NCI-H2029 (cell line): ENCODE data around the gene TAPBPL.

ENCODE experiments used
- DNase-seq: peaks from one replicate; lab custom pipeline; 2025; lab: John Stamatoyannopoulos, UW

Gene TAPBPL

DNA sequence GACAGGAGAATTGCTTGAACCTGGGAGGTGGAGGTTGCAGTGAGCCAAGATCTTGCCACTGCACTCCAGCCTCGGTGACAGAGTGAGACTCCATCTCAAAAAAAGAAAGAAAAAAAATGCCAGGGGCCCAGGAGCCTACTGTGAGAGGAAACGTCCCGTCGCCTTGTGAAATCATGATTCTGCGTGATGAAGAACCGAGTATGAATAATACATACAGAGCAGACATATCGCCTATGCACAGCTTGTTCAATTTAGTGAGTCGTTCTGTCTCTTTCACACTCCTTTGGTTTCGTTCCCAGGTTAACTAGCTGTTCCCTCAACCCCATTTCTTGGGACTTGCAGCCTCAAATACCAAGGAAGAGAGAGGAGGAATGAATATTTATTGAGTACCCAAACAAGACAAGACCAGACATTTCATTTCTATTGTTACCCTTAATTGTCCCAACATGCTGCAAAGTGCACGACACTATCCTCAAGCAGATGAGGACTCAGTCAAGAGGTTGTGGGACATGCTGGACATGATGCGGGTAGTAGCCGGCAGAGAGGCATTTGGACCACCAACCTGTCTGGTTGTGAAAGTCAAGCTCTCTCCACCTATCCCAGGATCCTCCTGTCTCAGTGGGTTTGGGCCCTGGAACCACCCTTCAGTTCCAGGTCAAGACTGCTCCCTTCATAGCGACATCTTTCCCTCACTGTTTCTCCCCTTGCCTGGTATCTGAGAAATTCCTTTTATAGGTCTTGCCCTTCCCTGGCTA lies 15.7 kb upstream of the TAPBPL start:
- DNase-seq: no peak

DNA sequence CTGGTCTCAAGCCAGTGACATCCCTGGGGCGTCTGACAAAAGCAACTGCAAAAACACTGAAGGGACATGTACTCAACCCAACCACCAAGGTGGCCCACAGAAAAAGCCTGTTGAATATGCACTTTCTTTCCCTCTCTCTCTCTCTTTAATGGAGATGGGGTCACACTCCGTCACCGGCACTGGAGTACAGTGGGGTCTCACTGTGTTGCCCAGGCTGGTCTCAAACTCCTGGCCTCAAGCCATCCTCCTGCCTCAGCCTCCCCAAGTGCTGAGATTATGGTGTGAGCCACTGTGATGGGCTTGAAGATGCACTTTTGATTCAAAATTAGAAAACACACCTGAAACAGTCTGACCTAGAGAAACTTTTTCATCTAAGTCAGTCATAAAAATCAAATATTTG lies 14.3 kb upstream of the TAPBPL start:
- no peak for DNase-seq

DNA sequence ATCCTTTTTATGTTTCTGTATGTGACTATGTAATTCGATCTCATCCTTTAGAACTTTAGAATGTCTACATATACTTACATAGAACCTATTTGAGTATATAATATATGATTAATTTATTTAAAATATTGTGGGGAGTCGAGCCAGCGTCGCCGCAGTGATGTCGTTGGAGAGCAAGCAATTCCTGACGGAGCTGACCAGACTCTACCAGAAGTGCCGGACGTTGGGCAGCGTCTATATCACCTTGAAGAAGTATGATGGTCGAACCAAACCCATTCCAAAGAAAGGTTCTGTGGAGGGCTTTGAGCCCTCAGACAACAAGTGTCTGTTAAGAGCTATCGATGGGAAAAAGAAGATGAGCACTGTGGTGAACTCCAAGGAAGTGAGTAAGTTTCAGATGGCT lies 13.5 kb upstream of the TAPBPL start:
- DNase-seq: no peak

DNA sequence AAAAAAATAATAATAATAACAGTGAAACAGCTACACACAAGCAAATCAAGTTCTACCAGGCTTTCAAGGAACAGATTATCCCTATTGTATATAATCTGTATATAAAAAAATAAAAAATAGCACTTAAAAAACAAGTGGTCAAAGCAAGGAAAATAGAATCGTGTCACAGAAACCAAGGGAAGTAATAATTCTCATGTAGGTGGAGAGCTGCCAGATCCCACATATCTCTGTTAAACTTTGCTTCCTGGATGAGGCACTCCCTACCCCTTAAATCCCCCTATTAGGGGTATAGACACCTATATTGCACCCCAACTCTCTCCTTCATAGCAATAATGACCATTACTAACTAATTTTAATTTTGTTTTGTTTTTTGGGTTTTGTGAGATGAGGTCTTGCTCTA lies 11.5 kb upstream of the TAPBPL start:
- no peak for DNase-seq

DNA sequence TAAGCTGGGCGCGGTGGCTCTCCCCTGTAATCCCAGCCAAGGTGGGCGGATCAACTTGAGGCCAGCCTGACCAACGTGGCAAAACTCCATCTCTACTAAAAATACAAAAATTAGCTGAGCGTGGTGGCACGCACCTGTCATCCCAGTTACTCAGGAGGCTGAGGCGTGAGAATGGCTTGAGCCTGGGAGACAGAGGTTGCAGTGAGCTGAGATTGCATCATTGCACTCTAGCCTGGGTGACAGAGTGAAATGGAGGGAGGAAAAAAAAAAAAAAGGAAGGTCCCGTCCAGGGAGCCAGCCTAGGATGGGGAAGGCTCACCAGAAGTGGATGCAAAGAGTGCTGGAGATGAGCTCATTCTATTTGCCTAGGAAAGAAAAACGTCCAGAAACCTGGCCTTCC lies 9.0 kb upstream of the TAPBPL start:
- DNase-seq: no peak

DNA sequence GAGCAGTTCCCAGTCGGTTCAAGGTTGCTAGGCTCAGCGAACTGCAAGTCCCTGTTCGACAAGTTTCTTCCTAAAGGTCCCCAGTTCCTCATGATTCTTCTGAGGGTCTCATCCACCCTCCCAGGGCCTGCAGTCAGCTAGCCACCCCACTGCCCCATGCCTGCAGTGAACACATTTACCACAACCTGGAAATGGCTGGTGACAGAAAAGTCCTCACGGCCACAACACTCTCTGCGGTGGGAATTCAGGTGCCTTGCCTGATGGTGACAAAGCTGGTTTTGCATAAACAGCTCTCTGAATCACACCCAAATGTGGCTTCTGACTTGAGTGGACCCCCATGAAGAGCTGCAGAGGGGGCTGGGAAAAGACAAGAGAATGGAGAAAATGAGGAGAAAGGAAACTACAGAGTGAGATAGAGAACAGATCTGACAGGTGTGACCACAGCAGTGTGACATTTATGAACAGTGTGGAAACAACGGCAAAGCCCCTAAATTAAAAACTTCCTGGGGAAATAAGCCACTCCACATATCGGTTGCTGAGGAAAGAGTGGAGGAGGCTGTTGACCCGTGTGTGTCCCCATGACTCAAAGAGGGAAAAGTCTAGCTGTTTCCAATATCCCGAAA lies 8.4 kb upstream of the TAPBPL start:
- no peak for DNase-seq

DNA sequence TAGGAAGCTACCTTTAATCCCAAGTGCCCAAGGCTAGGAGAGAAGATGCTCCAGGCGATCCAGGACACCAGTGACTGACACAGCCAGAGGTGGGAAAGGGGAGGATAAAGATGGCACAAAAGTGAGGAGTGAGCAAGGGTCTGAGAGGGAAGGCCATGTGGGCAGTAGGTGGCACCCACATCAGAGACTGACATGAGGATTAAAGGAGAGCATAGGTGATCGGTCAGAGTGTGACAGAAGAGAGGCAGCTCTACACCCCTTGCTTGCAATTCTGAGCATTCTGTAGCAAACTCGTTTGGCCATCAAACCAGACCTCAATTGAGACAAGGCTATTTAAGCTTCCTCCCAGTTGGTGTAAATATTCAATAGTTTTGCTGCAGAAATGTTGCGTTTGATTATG lies 7.8 kb upstream of the TAPBPL start:
- no peak for DNase-seq

DNA sequence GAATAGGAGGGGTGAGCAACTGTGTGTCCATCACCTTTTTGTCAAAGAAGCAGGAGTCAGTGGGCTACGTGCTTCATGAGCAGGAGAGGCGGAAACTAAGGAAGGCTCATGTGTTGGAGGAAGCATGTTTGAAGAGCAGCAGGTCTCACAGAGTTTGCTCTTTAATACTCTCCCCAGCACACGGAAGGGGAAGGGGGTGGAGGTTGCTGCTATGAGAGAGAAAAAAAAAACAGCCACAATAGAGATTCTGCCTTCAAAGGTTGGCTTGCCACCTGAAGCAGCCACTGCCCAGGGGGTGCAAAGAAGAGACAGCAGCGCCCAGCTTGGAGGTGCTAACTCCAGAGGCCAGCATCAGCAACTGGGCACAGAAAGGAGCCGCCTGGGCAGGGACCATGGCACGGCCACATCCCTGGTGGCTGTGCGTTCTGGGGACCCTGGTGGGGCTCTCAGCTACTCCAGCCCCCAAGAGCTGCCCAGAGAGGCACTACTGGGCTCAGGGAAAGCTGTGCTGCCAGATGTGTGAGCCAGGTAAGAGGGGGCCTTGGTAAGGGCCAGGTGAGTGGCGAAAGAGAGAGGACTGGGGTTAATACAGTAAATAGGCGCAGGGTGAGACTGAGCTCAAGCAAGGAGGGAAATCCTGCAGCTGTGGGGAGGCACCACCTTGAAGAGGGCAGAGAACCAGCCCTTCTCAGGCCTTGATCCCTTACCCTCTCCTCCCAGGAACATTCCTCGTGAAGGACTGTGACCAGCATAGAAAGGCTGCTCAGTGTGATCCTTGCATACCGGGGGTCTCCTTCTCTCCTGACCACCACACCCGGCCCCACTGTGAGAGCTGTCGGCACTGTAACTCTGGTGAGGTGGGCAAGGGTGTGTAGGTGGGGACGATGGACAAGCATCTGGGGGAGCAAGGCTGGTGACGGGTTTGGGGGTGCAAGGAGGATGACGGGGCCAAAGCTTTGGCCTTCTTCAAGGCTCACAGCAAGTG lies 6.8 kb upstream of the TAPBPL start, which contains the start of gene CD27:
CD27 (plus strand) TSS at position 252 of the 985 bp plus-strand sequence; CDS start at position 393, 141 bp downstream.
- no peak for DNase-seq

DNA sequence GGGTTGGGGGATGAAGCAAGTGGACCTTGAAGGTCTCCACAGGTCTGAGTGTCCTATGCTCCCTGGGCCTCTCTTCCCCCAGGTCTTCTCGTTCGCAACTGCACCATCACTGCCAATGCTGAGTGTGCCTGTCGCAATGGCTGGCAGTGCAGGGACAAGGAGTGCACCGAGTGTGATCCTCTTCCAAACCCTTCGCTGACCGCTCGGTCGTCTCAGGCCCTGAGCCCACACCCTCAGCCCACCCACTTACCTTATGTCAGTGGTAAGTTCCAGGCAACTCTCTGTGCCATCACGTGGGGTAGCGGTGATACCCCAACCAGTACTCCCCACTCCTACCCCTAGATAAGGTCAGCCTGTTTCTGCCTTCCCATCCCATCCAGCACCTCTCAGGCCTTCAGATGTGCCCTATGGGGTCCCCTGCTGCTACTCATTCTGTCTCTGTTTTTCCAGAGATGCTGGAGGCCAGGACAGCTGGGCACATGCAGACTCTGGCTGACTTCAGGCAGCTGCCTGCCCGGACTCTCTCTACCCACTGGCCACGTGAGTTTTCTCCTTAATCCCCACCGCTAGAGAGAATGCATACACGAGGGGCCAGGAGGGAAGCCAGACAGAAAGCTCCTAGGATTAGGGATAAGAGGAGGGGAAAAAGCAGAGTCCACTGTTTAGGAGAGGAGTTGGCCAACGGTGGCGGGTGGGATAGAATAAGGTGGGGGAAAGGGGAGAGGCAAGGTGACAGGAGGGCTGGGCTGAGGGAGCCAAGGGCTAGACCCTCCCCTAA lies 1.6 kb upstream of the TAPBPL start:
- no peak for DNase-seq

DNA sequence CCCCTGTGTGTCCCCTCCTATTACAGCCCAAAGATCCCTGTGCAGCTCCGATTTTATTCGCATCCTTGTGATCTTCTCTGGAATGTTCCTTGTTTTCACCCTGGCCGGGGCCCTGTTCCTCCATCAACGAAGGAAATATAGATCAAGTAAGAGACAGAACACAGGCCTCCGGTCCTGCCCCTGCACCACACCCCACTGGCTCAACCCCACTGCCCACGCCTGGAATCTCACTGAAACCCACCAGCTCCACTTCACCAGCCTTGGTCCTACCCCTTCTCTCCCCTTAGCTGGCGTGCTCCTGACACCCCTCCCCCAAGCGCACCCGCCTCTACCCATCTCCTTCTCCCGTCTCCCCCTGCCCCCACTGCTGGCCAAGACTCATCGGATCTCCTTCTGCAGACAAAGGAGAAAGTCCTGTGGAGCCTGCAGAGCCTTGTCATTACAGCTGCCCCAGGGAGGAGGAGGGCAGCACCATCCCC lies 934 bp upstream of the TAPBPL start:
- DNase-seq: no peak

DNA sequence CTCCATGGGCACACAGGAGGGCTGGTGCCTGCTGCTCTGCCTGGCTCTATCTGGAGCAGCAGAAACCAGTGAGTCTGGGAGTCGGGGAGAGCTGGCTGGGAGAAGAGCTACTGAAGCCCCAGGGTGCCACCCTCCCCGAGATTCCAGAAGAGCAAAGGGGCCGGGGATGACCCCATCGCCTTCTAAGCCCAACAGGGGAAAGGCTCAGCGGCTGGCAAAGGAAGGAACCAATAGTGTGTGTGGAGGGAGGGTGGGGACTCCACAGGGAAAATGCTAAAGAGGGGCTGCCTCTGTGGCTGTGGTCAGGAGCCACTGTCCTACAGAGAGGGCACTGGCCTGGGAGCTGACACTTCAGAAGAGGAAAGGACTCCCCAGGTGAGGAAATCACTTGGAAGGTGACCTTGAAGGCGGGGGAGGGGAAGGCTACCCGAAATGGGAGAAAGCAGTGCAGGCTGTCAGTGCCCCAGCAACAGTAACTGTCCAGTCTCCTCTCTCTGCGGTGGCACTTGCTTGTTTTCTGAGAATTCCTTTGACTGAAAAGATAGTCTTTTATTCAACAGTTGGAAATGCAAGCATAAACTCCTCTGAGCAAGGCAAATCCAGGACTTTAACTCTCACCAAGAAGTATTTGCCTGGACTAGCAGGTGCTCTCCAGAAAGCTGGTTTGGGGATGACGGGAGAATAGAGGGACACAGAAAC lies 552 bp downstream of the TAPBPL start:
- DNase-seq: no peak

DNA sequence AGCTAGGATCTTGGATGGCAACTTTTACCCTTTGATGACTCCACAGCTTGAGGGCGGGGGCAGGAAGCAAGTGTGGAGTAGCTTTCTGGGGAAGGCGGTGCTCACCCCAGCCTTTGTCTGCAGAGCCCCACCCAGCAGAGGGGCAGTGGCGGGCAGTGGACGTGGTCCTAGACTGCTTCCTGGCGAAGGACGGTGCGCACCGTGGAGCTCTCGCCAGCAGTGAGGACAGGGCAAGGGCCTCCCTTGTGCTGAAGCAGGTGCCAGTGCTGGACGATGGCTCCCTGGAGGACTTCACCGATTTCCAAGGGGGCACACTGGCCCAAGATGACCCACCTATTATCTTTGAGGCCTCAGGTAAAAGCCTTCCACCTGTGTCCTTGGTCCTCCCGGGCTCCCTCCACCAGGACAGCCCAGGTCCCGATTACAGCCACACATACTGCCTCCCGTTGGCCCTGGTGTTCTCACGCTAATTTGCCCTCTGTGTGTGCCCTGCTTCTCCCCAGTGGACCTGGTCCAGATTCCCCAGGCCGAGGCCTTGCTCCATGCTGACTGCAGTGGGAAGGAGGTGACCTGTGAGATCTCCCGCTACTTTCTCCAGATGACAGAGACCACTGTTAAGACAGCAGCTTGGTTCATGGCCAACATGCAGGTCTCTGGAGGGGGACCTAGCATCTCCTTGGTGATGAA lies 1.2 kb downstream of the TAPBPL start:
- no peak for DNase-seq

DNA sequence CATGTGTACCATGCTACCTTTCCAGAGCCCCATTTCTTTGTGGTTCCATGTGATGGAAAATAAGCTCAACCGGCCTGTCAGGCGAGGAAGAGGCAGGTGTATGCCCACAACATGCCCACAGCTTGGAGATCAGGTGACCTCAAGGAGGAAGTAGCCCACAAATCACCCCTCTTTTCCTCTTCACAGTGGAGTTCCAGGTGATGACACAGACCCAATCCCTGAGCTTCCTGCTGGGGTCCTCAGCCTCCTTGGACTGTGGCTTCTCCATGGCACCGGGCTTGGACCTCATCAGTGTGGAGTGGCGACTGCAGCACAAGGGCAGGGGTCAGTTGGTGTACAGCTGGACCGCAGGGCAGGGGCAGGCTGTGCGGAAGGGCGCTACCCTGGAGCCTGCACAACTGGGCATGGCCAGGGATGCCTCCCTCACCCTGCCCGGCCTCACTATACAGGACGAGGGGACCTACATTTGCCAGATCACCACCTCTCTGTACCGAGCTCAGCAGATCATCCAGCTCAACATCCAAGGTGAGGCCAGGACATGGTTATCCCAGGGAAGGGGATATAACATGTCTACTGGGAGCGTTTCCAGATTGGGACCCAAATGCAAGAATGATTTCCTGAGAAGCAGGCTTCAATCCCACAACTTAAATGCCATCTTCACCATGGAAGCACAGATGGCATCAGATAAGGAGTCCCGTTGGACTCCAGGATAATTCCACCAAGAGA lies 5.5 kb downstream of the TAPBPL start:
- DNase-seq: no peak

DNA sequence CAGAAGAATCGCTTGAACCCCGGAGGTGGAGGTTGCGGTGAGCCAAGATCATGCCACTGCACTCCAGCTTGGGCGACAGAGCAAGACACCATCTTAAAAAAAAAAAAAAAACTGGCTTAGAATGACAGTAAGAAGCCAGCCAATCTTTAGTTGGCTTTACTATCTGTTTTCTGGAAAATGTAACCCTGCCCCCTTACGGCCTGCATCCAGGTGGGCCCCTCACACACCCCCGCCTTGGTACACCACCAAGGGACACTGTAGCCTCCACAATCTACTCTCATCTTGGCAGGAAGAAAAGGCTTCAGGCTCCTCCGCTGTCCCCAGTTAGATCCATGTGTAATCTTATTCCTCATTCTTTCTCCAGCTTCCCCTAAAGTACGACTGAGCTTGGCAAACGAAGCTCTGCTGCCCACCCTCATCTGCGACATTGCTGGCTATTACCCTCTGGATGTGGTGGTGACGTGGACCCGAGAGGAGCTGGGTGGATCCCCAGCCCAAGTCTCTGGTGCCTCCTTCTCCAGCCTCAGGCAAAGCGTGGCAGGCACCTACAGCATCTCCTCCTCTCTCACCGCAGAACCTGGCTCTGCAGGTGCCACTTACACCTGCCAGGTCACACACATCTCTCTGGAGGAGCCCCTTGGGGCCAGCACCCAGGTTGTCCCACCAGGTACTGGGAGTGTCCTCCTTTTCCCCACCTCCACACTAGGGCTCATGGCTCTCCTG lies 6.6 kb downstream of the TAPBPL start:
- DNase-seq: no peak

DNA sequence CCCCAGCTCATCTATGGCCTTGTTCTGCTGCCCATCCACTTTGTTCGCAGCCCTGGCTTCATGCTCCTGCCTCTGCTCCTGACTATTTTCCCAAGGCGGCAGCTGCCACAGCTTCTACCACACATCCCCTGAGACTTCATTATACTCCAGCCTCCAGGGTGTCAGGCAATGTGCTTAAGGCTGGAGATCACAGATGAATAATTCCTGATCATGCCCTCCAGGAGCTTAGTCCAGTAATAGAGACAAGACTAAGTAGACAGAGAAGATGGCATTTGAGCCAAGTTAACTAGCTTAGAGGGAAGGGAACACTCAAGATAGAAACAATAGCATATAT lies 7.1 kb downstream of the TAPBPL start:
- DNase-seq: no peak

DNA sequence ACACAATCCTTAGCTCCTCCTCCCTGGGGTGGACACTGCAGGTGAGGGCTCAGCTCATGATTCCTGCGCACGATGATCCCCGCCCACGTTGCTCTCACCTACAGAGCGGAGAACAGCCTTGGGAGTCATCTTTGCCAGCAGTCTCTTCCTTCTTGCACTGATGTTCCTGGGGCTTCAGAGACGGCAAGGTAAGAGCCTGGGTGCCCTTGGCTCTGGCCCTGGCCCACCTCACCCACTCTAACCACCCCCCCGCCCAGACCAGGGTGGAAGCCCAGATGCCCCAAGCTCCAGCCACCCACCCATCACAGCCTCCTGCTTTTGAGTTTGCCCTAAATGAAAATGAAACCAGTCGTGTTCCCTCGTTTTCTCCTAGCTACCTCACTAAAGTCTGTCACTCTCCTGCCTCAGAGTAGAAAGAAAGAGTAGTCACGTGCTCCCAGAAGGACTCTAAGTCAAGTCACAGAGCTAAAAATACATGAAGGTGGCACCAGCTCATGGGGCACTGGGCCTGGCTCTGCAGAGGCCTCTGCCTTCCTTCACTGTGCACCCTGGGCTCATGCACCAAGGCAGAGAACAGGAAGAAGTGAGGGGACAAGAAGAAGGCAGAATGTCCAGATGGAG lies 9.0 kb downstream of the TAPBPL start:
- DNase-seq: no peak

DNA sequence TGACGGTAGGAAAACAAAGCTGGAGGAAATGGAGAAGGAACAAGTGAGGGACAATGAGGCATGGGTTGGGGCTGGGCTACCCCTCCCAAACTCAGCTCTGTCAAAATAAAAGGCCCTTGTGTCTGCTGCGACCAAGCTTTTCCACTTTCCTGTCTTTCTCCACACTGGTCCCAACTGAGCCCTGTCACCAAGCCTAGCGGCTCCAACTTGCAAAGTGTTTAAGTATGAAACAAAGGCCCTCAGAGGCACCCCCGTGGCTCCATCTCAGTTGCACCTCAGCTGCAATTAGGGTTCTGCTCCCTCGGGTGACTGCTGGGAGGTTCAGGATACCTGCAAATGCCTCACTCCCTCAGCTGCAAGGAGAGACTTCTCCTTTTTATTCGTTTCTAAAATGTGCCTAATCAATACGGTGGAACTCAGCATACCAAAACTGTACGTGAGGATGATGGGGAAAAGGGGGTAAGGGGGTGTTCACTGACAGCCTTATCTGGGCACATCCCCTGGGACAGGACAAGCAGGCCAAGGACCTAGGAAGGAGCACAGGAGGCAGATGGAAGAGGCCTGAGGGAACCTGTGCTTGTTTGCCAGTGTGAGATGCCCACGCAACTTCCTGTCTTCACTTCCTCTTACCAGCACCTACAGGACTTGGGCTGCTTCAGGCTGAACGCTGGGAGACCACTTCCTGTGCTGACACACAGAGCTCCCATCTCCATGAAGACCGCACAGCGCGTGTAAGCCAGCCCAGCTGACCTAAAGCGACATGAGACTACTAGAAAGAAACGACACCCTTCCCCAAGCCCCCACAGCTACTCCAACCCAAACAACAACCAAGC lies 9.8 kb downstream of the TAPBPL start:
- DNase-seq: no peak
